HG02571 (cell line): Measurements from ENCODE around the gene MMP23B.
"Not testable (repeated sequence)": the region's sequence is repeated elsewhere in the genome, so short reads cannot be mapped to it uniquely, and the experiment has no call there.

Experiments used
- ATAC-seq: cut with Tn5 transposase; IDR thresholded peaks from one replicate; pipeline ENCODE4 v1.9.1; 2021; ENCODE audit warnings: mild to moderate bottlenecking, moderate library complexity; ENCODE audit not compliant: unreplicated experiment

The MMP23B gene

GRCh38 chr1:1664318-1664717 is 32.3 kb downstream of the MMP23B start:
- not testable (repeated sequence) for ATAC-seq

GRCh38 chr1:1664941-1665814 is 33.2 kb downstream of the MMP23B start:
- ATAC-seq, result no peak

- ATAC-seq, result no peak
These were observed 33.9 kb downstream of the MMP23B start for GRCh38 chr1:1665815-1666251.

- ATAC-seq, result no peak
These were observed 34.6 kb downstream of the MMP23B start for GRCh38 chr1:1666526-1666925.

- no peak for ATAC-seq
These were observed 37.8 kb downstream of the MMP23B start for GRCh38 chr1:1669468-1670440.

- no peak for ATAC-seq
These were observed 38.9 kb downstream of the MMP23B start for GRCh38 chr1:1670866-1671265.

- no peak for ATAC-seq
These were observed 39.6 kb downstream of the MMP23B start for GRCh38 chr1:1671365-1672119.

GRCh38 chr1:1672181-1672965 is 40.4 kb downstream of the MMP23B start:
- ATAC-seq, result no peak

GRCh38 chr1:1674806-1675205 is 42.8 kb downstream of the MMP23B start:
- ATAC-seq, result not testable (repeated sequence)

GRCh38 chr1:1675218-1675617 is 43.2 kb downstream of the MMP23B start:
- not testable (repeated sequence) for ATAC-seq

- ATAC-seq, result not testable (repeated sequence)
These were observed 44.1 kb downstream of the MMP23B start for GRCh38 chr1:1676087-1676486.

GRCh38 chr1:1677718-1678580 is 46.0 kb downstream of the MMP23B start:
- peak; percentile 54 for ATAC-seq

- ATAC-seq, result no peak
These were observed 46.8 kb downstream of the MMP23B start for GRCh38 chr1:1678581-1679380.

- no peak for ATAC-seq
These were observed 48.3 kb downstream of the MMP23B start for GRCh38 chr1:1680031-1680911.

- ATAC-seq, result no peak
These were observed 48.9 kb downstream of the MMP23B start for GRCh38 chr1:1680912-1681273.

- ATAC-seq, result no peak
These were observed 51.3 kb downstream of the MMP23B start for GRCh38 chr1:1683104-1683905.
